GM12878 (cell line): ENCODE data around the gene ZNF772. TPM values are rescaled to one million over a fixed set of nuclear protein-coding genes. Genes with fewer than 3 reads are reported as not detected.

ENCODE experiments used
- ATAC-seq: fragments of 200-7000 bp; cut with Tn5 transposase; 3 replicates; pipeline ENCODE4 v1.9.1; 2020; ENCODE audit warnings: mild to moderate bottlenecking, moderate library complexity
- BruUV-seq: library from RNA; stranded (reverse); fragments of 400-500 nt; replicated peaks from 2 replicates; lab custom pipeline; 2021; lab: Mats Ljungman, UMichigan
- CTCF ChIA-PET: fragments of 300-600 bp; sonication (Branson Sonifier 250); formaldehyde crosslinking; extraction: SDS; loops from one replicate; lab custom pipeline; 2021; ENCODE audit warnings: inconsistent platforms; lab: Yijun Ruan, JAX
- POLR2A ChIA-PET: fragments of 350-600 bp; formaldehyde crosslinking; extraction: SDS; loops from one replicate; lab custom pipeline; 2021; ENCODE audit warnings: inconsistent platforms; lab: Charles Lee
- RAD21 ChIA-PET: fragments of 300-600 bp; sonication (Branson Sonifier 250); formaldehyde crosslinking; loops from one replicate; lab custom pipeline; 2023; ENCODE audit warnings: antibody characterized with exemption; ENCODE audit not compliant: unreplicated experiment; lab: Charles Lee
- SMC1A ChIA-PET: fragments of 300-600 bp; sonication (Branson Sonifier 250); formaldehyde crosslinking; loops from one replicate; lab custom pipeline; 2023; ENCODE audit not compliant: unreplicated experiment, uncharacterized antibody; lab: Charles Lee
- DNase-seq: peaks from one replicate; pipeline ENCODE4 v3.0.0-alpha.2; 2011; ENCODE audit warnings: low read depth, low spot score
- FAIRE-seq: peaks from 3 replicates; lab custom pipeline; 2011; peaks lifted over from hg19 to GRCh38; lab: Jason Lieb, UNC
- H2AFZ ChIP-seq: 2 replicates; pipeline ENCODE4 v1.6.0; 2011; ENCODE audit warnings: low read depth, low read length, control low read depth; ENCODE audit not compliant: control insufficient read depth
- H3K27ac ChIP-seq: 2 replicates; pipeline ENCODE4 v1.5.1; 2011; ENCODE audit warnings: control low read depth; ENCODE audit not compliant: control insufficient read depth, insufficient read depth
- H3K27me3 ChIP-seq, 2 experiments: replicated peaks in 1 of 2; 2 replicates each; pipeline versions ENCODE4 v1.6.0 to v1.6.1; 2011; ENCODE audit warnings: low read length in 1 of 2; ENCODE audit not compliant: control insufficient read depth in 2 of 2, insufficient read depth in 2 of 2
- H3K36me3 ChIP-seq, 2 experiments: 2 replicates each; pipeline ENCODE4 v1.5.1; 2011; ENCODE audit warnings: low read length in 1 of 2; ENCODE audit not compliant: control insufficient read depth in 2 of 2, insufficient read depth in 2 of 2
- H3K4me1 ChIP-seq: 2 replicates; pipeline ENCODE4 v1.6.1; 2011; ENCODE audit warnings: mild to moderate bottlenecking, low read length, moderate library complexity, mixed read lengths; ENCODE audit not compliant: control insufficient read depth, insufficient read depth
- H3K4me2 ChIP-seq: 2 replicates; pipeline ENCODE4 v1.6.0; 2011; ENCODE audit warnings: control low read depth; ENCODE audit not compliant: control insufficient read depth, insufficient read depth
- H3K4me3 ChIP-seq: fragments of 200-600 bp; sonication (generic); 2 replicates; pipeline ENCODE4 v1.5.1; 2016
- H3K79me2 ChIP-seq: 2 replicates; pipeline ENCODE4 v1.6.0; 2011; ENCODE audit warnings: low read length; ENCODE audit not compliant: control insufficient read depth, insufficient read depth
- H3K9ac ChIP-seq: 2 replicates; pipeline ENCODE4 v1.8.0; 2011; ENCODE audit warnings: low read length, control low read depth, mixed read lengths; ENCODE audit not compliant: control insufficient read depth, insufficient read depth
- H3K9me3 ChIP-seq: replicated peaks from 3 replicates; pipeline ENCODE4 v1.5.1; 2011; ENCODE audit warnings: mild to moderate bottlenecking, low read length; ENCODE audit not compliant: control insufficient read depth, insufficient read depth
- H4K20me1 ChIP-seq: 2 replicates; pipeline ENCODE4 v1.6.0; 2011; ENCODE audit not compliant: control insufficient read depth, insufficient read depth
- SIN3A ChIP-seq: IDR thresholded peaks from 2 replicates; pipeline ENCODE4 v1.6.1; 2012; ENCODE audit warnings: low read depth, low read length, improper control_type of control experiment
- WGBS: methylation state at CpG from one replicate; pipeline ENCODE4 v1.1.6; 2016; ENCODE audit warnings: low lambda C conversion rate; ENCODE audit not compliant: insufficient replicate concordance, insufficient coverage; ENCODE audit errors: missing lambda C conversion rate; 5-methylcytosine and 5-hydroxymethylcytosine counted together
- in situ Hi-C: fragments of 300-500 bp; cut with MboI; formaldehyde crosslinking; loops from 9 replicates; pipeline ENCODE4 v1.14.3; 2018; ENCODE audit warnings: mixed read lengths
- intact Hi-C: fragments of 100-400 bp; cut with micrococcal nuclease; formaldehyde crosslinking; loops from one replicate; pipeline ENCODE4 v1.14.2; 2022; ENCODE audit not compliant: unreplicated experiment
- polyA plus RNA-seq, 11 experiments: library from polyadenylated mRNA; depleted of rRNA in 4 of 11; unstranded in 6 of 11; stranded (reverse) in 5 of 11; fragments of >200 nt; fragmentation: Nextera tagmentation in 4 of 11; fragmentation: Illumina TruSeq in 1 of 11; extraction: Ambion mirVana in 4 of 11; extraction: Trizol in 1 of 11; gene quantifications; 1 replicate in 1 of 11; 2 replicates in 10 of 11; pipeline versions ENCODE4 v1.2.1 to v1.2.3, GENCODE V29; 2011 to 2016; ENCODE audit warnings: inconsistent platforms in 2 of 11, missing spikeins in 2 of 11, low read depth in 1 of 11
- small RNA-seq: library from RNA; depleted of rRNA; stranded (forward); fragments of <200 nt; gene quantifications from one replicate; pipeline ENCODE3, GENCODE V24; 2014
- total RNA-seq, 4 experiments: library from RNA; depleted of rRNA in 3 of 4; stranded (reverse); fragments of >200 nt in 3 of 4; fragmentation: Illumina TruSeq in 1 of 4; extraction: Trizol in 1 of 4; gene quantifications; 2 replicates each; pipeline versions ENCODE4 v1.2.1 to v1.2.3, GENCODE V29; 2013 to 2021

Gene ZNF772
- total and polyA plus RNA-seq, 10 of the 15 experiments (the other 5 are each of a cell fraction or from before 2014, with no cell fraction given): 0.42 to 8.7 (median 3.8) TPM

GRCh38 chr19:57419439-57419838 lies 57.9 kb downstream of the ZNF772 start:
- no peak overlapping the region for H3K27ac ChIP-seq
- no peaks in the 10 kb centered on the region for H3K79me2 ChIP-seq
- no peak overlapping the region for H3K4me3 ChIP-seq
- RAD21 ChIA-PET: no interaction called here
- ATAC-seq (no peak), DNase-seq (no peak), FAIRE-seq (no peak)
- H3K9ac ChIP-seq: no peak overlapping the region
- H2AFZ ChIP-seq: no peak overlapping the region
- H3K36me3 ChIP-seq: peaks cover 5 to 25% of the 10 kb centered on the region in 2 experiments
- POLR2A ChIA-PET: no interaction called here
- H3K9me3 ChIP-seq: peaks cover 25% of the 10 kb centered on the region
- H3K27me3 ChIP-seq: no peaks in the 10 kb centered on the region
- H3K4me2 ChIP-seq: no peak overlapping the region
- in situ Hi-C loops: no loop called here
- no peaks in the 10 kb centered on the region for H3K4me1 ChIP-seq
- 99% methylated on average over 4 of the region's 4 CpGs for WGBS
- SMC1A ChIA-PET: no interaction called here
- intact Hi-C loops: no loop called here
- no peak for TF ChIP-seq SIN3A
- CTCF ChIA-PET: no interaction called here
- H4K20me1 ChIP-seq: no peaks in the 10 kb centered on the region
- no TSS peak for BruUV-seq

Small RNA genes lying within 50 kb of the gene (small RNA-seq; reads per million reads assigned to genes)
- not detected for gene VN1R107P

Other genes with a start within 250 kb of the ZNF772 start
Only the 7 nearest of the 23 such genes appear.
- 8.5 and 9.9 TPM in 2 replicates for gene ZNF17, start 66.4 kb downstream of the ZNF772 start, total RNA-seq (2014; rRNA removed)
- gene ZNF17, start 66.4 kb downstream of the ZNF772 start, total RNA-seq (2014; rRNA removed; fragmentation: Illumina TruSeq; extraction: Trizol): 10.7 and 11.3 TPM in 2 replicates
- gene ZNF17, start 66.4 kb downstream of the ZNF772 start, total RNA-seq (2021): 10.8 and 12.2 TPM in 2 replicates
- gene ZNF17, start 66.4 kb downstream of the ZNF772 start, polyA plus RNA-seq (2011; rRNA removed): 10.2 and 13.4 TPM in 2 replicates
- 8.3 and 11.0 TPM in 2 replicates for gene ZNF17, start 66.4 kb downstream of the ZNF772 start, polyA plus RNA-seq (2014; fragmentation: Illumina TruSeq; extraction: Trizol)
- 1 to 10 TPM; 4.4 to 4.9 TPM for gene ZNF17, start 66.4 kb downstream of the ZNF772 start, polyA plus RNA-seq (2014; fragmentation: Nextera tagmentation; extraction: Ambion mirVana)
- 5.3 and 7.4 TPM in 2 replicates for gene ZNF17, start 66.4 kb downstream of the ZNF772 start, polyA plus RNA-seq (2014; rRNA removed)
- gene ZNF17, start 66.4 kb downstream of the ZNF772 start, polyA plus RNA-seq (2016; fragmentation: Nextera tagmentation; extraction: Ambion mirVana): 1 to 10 TPM; 6.0 to 6.4 TPM
- 11.8 and 13.3 TPM in 2 replicates for gene ZNF749, start 42.2 kb downstream of the ZNF772 start, total RNA-seq (2014; rRNA removed)
- gene ZNF749, start 42.2 kb downstream of the ZNF772 start, total RNA-seq (2014; rRNA removed; fragmentation: Illumina TruSeq; extraction: Trizol): 11.1 and 15.0 TPM in 2 replicates
- 14.2 and 16.1 TPM in 2 replicates for gene ZNF749, start 42.2 kb downstream of the ZNF772 start, total RNA-seq (2021)
- 18.3 and 19.9 TPM in 2 replicates for gene ZNF749, start 42.2 kb downstream of the ZNF772 start, polyA plus RNA-seq (2011; rRNA removed)
- gene ZNF749, start 42.2 kb downstream of the ZNF772 start, polyA plus RNA-seq (2014; fragmentation: Illumina TruSeq; extraction: Trizol): 10.6 and 16.2 TPM in 2 replicates
- gene ZNF749, start 42.2 kb downstream of the ZNF772 start, polyA plus RNA-seq (2014; fragmentation: Nextera tagmentation; extraction: Ambion mirVana): 1 to 10 TPM; 3.1 to 6.0 TPM
- gene ZNF749, start 42.2 kb downstream of the ZNF772 start, polyA plus RNA-seq (2014; rRNA removed): 17.0 and 20.1 TPM in 2 replicates
- 10 to 100 TPM; 19.1 to 20.2 TPM for gene ZNF749, start 42.2 kb downstream of the ZNF772 start, polyA plus RNA-seq (2016; fragmentation: Nextera tagmentation; extraction: Ambion mirVana)
- gene VN1R1, start 20.4 kb downstream of the ZNF772 start, total RNA-seq (2014; rRNA removed): 0.44 and 0.68 TPM in 2 replicates
- 0.40 and 0.41 TPM in 2 replicates for gene VN1R1, start 20.4 kb downstream of the ZNF772 start, total RNA-seq (2014; rRNA removed; fragmentation: Illumina TruSeq; extraction: Trizol)
- gene VN1R1, start 20.4 kb downstream of the ZNF772 start, total RNA-seq (2021): 0.35 and 0.49 TPM in 2 replicates
- gene VN1R1, start 20.4 kb downstream of the ZNF772 start, polyA plus RNA-seq (2011; rRNA removed): 0.49 and 0.61 TPM in 2 replicates
- 0.37 and 0.95 TPM in 2 replicates for gene VN1R1, start 20.4 kb downstream of the ZNF772 start, polyA plus RNA-seq (2014; fragmentation: Illumina TruSeq; extraction: Trizol)
- gene VN1R1, start 20.4 kb downstream of the ZNF772 start, polyA plus RNA-seq (2014; fragmentation: Nextera tagmentation; extraction: Ambion mirVana): under 1 TPM; 0.07 to 0.13 TPM
- 0.19 and 0.28 TPM in 2 replicates for gene VN1R1, start 20.4 kb downstream of the ZNF772 start, polyA plus RNA-seq (2014; rRNA removed)
- under 1 TPM in 1 of 2 experiments, not detected in 1; 0.17 TPM for gene VN1R1, start 20.4 kb downstream of the ZNF772 start, polyA plus RNA-seq (2016; fragmentation: Nextera tagmentation; extraction: Ambion mirVana)
- 8.7 and 9.5 TPM in 2 replicates for gene ZNF419, start 10.2 kb upstream of the ZNF772 start, total RNA-seq (2014; rRNA removed)
- 6.9 and 7.2 TPM in 2 replicates for gene ZNF419, start 10.2 kb upstream of the ZNF772 start, total RNA-seq (2014; rRNA removed; fragmentation: Illumina TruSeq; extraction: Trizol)
- 6.2 and 7.3 TPM in 2 replicates for gene ZNF419, start 10.2 kb upstream of the ZNF772 start, total RNA-seq (2021)
- gene ZNF419, start 10.2 kb upstream of the ZNF772 start, polyA plus RNA-seq (2011; rRNA removed): 12.8 and 16.3 TPM in 2 replicates
- 5.8 and 7.7 TPM in 2 replicates for gene ZNF419, start 10.2 kb upstream of the ZNF772 start, polyA plus RNA-seq (2014; fragmentation: Illumina TruSeq; extraction: Trizol)
- 1 to 10 TPM in 1 of 2 experiments, under 1 TPM in 1; 0.98 to 1.8 TPM for gene ZNF419, start 10.2 kb upstream of the ZNF772 start, polyA plus RNA-seq (2014; fragmentation: Nextera tagmentation; extraction: Ambion mirVana)
- 7.6 and 8.0 TPM in 2 replicates for gene ZNF419, start 10.2 kb upstream of the ZNF772 start, polyA plus RNA-seq (2014; rRNA removed)
- gene ZNF419, start 10.2 kb upstream of the ZNF772 start, polyA plus RNA-seq (2016; fragmentation: Nextera tagmentation; extraction: Ambion mirVana): 1 to 10 TPM; 4.6 to 7.7 TPM
- 9.1 and 11.4 TPM in 2 replicates for gene ZNF773, start 22.4 kb upstream of the ZNF772 start, total RNA-seq (2014; rRNA removed)
- 6.0 and 7.6 TPM in 2 replicates for gene ZNF773, start 22.4 kb upstream of the ZNF772 start, total RNA-seq (2014; rRNA removed; fragmentation: Illumina TruSeq; extraction: Trizol)
- 5.6 and 6.4 TPM in 2 replicates for gene ZNF773, start 22.4 kb upstream of the ZNF772 start, total RNA-seq (2021)
- 8.1 and 9.6 TPM in 2 replicates for gene ZNF773, start 22.4 kb upstream of the ZNF772 start, polyA plus RNA-seq (2011; rRNA removed)
- 5.5 and 7.4 TPM in 2 replicates for gene ZNF773, start 22.4 kb upstream of the ZNF772 start, polyA plus RNA-seq (2014; fragmentation: Illumina TruSeq; extraction: Trizol)
- 1 to 10 TPM in 1 of 2 experiments, under 1 TPM in 1; 0.21 to 1.4 TPM for gene ZNF773, start 22.4 kb upstream of the ZNF772 start, polyA plus RNA-seq (2014; fragmentation: Nextera tagmentation; extraction: Ambion mirVana)
- 7.5 and 8.0 TPM in 2 replicates for gene ZNF773, start 22.4 kb upstream of the ZNF772 start, polyA plus RNA-seq (2014; rRNA removed)
- 1 to 10 TPM; 6.6 to 6.8 TPM for gene ZNF773, start 22.4 kb upstream of the ZNF772 start, polyA plus RNA-seq (2016; fragmentation: Nextera tagmentation; extraction: Ambion mirVana)
- gene ZNF549, start 49.8 kb upstream of the ZNF772 start, total RNA-seq (2014; rRNA removed): 2.4 and 2.5 TPM in 2 replicates
- gene ZNF549, start 49.8 kb upstream of the ZNF772 start, total RNA-seq (2014; rRNA removed; fragmentation: Illumina TruSeq; extraction: Trizol): 2.5 and 2.9 TPM in 2 replicates
- 1.8 and 2.2 TPM in 2 replicates for gene ZNF549, start 49.8 kb upstream of the ZNF772 start, total RNA-seq (2021)
- 4.0 and 5.7 TPM in 2 replicates for gene ZNF549, start 49.8 kb upstream of the ZNF772 start, polyA plus RNA-seq (2011; rRNA removed)
- 2.8 and 3.0 TPM in 2 replicates for gene ZNF549, start 49.8 kb upstream of the ZNF772 start, polyA plus RNA-seq (2014; fragmentation: Illumina TruSeq; extraction: Trizol)
- gene ZNF549, start 49.8 kb upstream of the ZNF772 start, polyA plus RNA-seq (2014; fragmentation: Nextera tagmentation; extraction: Ambion mirVana): 1 to 10 TPM in 1 of 2 experiments, under 1 TPM in 1; 0.73 to 1.1 TPM
- 1.8 and 2.0 TPM in 2 replicates for gene ZNF549, start 49.8 kb upstream of the ZNF772 start, polyA plus RNA-seq (2014; rRNA removed)
- 1 to 10 TPM; 2.3 to 2.4 TPM for gene ZNF549, start 49.8 kb upstream of the ZNF772 start, polyA plus RNA-seq (2016; fragmentation: Nextera tagmentation; extraction: Ambion mirVana)
- gene ZNF550, start 82.3 kb upstream of the ZNF772 start, total RNA-seq (2014; rRNA removed): 7.6 and 8.0 TPM in 2 replicates
- 7.2 and 7.6 TPM in 2 replicates for gene ZNF550, start 82.3 kb upstream of the ZNF772 start, total RNA-seq (2014; rRNA removed; fragmentation: Illumina TruSeq; extraction: Trizol)
- 7.1 and 9.0 TPM in 2 replicates for gene ZNF550, start 82.3 kb upstream of the ZNF772 start, total RNA-seq (2021)
- 14.0 and 18.5 TPM in 2 replicates for gene ZNF550, start 82.3 kb upstream of the ZNF772 start, polyA plus RNA-seq (2011; rRNA removed)
- gene ZNF550, start 82.3 kb upstream of the ZNF772 start, polyA plus RNA-seq (2014; fragmentation: Illumina TruSeq; extraction: Trizol): 7.9 and 10.9 TPM in 2 replicates
- 1 to 10 TPM; 2.6 to 3.6 TPM for gene ZNF550, start 82.3 kb upstream of the ZNF772 start, polyA plus RNA-seq (2014; fragmentation: Nextera tagmentation; extraction: Ambion mirVana)
- 7.2 and 8.6 TPM in 2 replicates for gene ZNF550, start 82.3 kb upstream of the ZNF772 start, polyA plus RNA-seq (2014; rRNA removed)
- 1 to 10 TPM; 4.5 to 4.9 TPM for gene ZNF550, start 82.3 kb upstream of the ZNF772 start, polyA plus RNA-seq (2016; fragmentation: Nextera tagmentation; extraction: Ambion mirVana)